ENCODE measurements around the gene ZNF699.
A peak's percentile ranks its signal among the peaks of the same experiment; 100 is the strongest.
"Not testable (repeated sequence)": the region's sequence is repeated elsewhere in the genome, so short reads cannot be mapped to it uniquely, and the experiment has no call there.

ZNF699 gene

GRCh38 chr19:9342610-9343304 lies 33.1 kb upstream of the ZNF699 start:
- DNase-seq (ENCODE audit: insufficient read length, low spot score) (no peak), FAIRE-seq (no peak)
- no peak for TF ChIP-seq CTCF (IDR thresholded peaks at IDR 0.05; ENCODE audit: insufficient read depth, missing control alignments)

GRCh38 chr19:9329999-9330398 lies 20.4 kb upstream of the ZNF699 start:
- no peak for DNase-seq (ENCODE audit: insufficient read length, low spot score)
- FAIRE-seq, result no peak
- no peak for TF ChIP-seq CTCF (IDR thresholded peaks at IDR 0.05; ENCODE audit: insufficient read depth, missing control alignments)

- DNase-seq (ENCODE audit: insufficient read length, low spot score), result no peak
- FAIRE-seq, result no peak
- no peak for TF ChIP-seq CTCF (IDR thresholded peaks at IDR 0.05; ENCODE audit: insufficient read depth, missing control alignments)
Measured at GRCh38 chr19:9324584-9324962, 14.9 kb upstream of the ZNF699 start.

- peak; percentile 23 for TF ChIP-seq CTCF (IDR thresholded peaks at IDR 0.05; ENCODE audit: insufficient read depth, missing control alignments)
- FAIRE-seq (no peak), DNase-seq (ENCODE audit: insufficient read length, low spot score) (peak; percentile 65)
Measured at GRCh38 chr19:9323919-9324583, 14.4 kb upstream of the ZNF699 start, which contains the start of gene ZNF559. Gene ZNF559, plus strand, starts transcription at chr19:9324179. Its CDS starts 14,371 bp downstream, at chr19:9338550.

GRCh38 chr19:9323557-9323918 lies 13.9 kb upstream of the ZNF699 start:
- no peak for FAIRE-seq
- TF ChIP-seq CTCF (IDR thresholded peaks at IDR 0.05; ENCODE audit: insufficient read depth, missing control alignments), result no peak
- no peak for DNase-seq (ENCODE audit: insufficient read length, low spot score)

GRCh38 chr19:9322201-9322600 lies 12.6 kb upstream of the ZNF699 start:
- DNase-seq (ENCODE audit: insufficient read length, low spot score); FAIRE-seq: not testable (repeated sequence)

GRCh38 chr19:9321756-9322155 lies 12.1 kb upstream of the ZNF699 start:
- not testable (repeated sequence) for FAIRE-seq; DNase-seq (ENCODE audit: insufficient read length, low spot score)

- TF ChIP-seq CTCF (IDR thresholded peaks at IDR 0.05; ENCODE audit: insufficient read depth, missing control alignments), result no peak
- no peak for DNase-seq (ENCODE audit: insufficient read length, low spot score)
- no peak for FAIRE-seq
Measured at GRCh38 chr19:9321338-9321737, 11.7 kb upstream of the ZNF699 start.

All from D721Med (cell line).